NCI-H1694 (cell line): ENCODE results near the gene MAP2K1.

Source experiments
- DNase-seq: peaks from one replicate; lab custom pipeline; 2025; lab: John Stamatoyannopoulos, UW

The MAP2K1 gene

DNA sequence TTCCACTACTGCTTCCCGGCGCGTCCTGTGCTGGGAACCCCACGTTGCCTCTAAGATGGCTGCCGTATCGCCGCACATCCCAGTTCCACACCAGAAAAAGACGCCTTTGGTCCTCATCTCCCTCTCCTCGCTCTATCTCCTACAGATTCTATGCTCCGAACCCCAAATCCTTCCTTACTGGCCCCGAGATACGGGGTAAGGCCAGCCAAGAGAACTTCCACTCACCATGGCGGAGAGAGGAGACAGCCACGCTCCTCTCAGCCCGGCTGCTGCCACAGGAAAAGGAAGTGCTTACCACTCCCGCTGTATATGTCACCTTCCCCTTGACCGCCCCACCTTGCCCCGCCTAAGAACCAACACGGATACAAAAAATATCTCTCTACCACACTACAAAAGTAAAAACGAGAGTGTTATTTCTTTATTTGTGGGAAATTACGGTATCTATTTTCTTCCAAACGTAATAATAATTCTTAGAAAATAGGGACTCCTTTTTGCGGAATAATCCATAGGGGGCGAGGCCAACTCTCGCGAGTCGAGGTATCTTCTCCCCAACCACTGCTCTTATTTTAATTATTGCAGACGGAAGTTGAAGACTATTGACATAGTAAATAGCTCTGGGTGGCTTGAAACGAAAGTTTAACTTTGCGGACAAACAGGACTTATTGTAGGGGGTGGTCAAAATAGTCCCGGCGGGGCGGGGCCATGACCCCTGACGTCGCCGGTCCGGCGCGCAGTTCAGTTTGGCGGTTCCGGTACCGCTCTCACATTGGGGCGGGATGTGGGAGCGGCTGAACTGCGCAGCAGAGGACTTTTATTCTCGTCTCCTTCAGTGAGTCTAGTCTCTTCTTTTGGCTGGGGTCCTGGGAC is 118.1 kb downstream of the MAP2K1 start, which contains the start of the genes RPL4 and ZWILCH:
RPL4 (minus strand) TSS at position 293 of the 867 bp plus-strand sequence; CDS start at position 228, 65 bp downstream.
ZWILCH (plus strand) TSS at position 764 of the 867 bp plus-strand sequence; CDS start at position 777, 13 bp downstream.
- DNase-seq = peak; percentile 36

DNA sequence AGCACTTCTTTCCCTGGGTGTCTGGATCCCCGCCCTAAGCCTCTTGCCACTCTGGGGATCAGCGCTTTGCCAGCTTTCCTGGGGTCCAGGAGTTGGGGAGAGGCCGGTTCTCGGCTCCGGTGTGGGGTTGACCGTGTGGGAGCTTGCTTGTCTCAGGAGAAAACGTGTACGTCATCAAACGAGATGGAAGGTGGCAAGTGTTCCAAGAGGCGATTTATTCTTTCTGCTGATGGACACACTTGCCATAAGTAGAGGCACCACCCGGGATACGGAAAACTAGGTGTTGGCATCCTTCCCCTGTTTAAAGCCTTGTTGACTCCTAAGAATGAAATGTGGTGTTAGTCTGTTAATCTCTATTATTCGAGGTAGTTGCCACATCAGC is 118.7 kb downstream of the MAP2K1 start:
- DNase-seq = no peak

DNA sequence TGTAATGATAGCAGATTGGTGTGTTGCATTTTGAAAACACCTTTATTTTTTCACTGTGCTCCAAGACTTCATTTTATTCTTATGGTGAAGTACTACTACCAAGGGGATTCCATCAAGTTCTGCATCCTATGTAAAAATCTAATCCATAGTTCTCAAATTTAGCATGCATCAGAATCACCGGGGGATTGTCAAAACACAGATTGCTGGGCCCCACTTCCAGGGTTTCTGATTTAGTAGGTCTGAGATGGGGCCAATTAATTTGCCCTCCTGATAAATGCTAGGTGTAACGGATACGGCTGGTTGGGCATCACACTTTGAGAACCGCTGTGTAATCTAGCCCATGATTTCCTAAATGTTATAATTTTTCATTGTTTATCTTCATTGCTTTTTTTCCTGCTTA is 119.1 kb downstream of the MAP2K1 start:
- DNase-seq = no peak

DNA sequence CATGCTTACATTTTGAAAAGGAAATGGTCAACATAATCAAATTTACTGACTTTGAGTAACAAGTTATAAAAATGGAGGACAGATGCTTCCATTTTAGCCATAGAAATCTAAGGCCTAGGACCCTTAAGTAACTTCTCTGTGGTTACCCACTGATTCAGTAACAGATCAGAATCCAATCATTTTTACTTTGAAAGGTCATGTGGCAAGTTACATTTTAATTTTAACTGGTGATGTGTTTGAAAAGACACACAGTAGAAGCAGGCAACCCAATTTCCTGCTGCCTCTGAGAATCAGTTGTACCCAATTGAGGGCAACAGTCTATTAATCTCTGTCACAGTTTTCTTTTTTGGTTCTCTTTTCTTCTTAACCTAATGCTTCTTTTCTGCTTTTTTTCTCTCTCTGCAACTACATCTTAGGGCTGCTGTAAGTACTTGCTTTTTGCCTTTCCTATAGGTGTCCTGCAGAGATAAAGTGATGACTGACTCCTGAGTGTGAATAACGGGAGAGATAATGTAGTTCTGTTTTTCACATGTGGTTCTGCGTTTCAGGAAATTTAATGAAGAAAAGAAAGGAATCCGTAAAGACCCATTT is 121.7 kb downstream of the MAP2K1 start:
- no peak for DNase-seq

DNA sequence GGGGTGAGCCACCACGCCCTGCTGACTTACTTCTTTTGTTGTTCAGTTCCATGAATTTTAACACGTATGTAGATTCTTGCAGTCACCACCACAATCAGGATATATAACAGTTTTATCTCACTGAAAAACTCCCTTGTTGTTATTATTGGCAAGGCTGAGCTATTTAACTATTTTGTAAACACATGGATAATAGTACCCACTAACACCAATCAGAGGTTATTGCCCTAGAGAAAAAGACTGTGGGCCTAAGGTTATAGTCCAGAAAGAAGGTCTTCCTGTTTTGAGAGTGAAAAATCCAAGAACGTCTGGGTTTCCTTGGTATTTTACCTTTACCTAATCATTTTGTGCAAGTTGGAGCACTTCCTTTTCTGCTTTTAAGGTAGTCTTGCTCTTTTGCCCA is 127.9 kb downstream of the MAP2K1 start:
- no peak for DNase-seq

DNA sequence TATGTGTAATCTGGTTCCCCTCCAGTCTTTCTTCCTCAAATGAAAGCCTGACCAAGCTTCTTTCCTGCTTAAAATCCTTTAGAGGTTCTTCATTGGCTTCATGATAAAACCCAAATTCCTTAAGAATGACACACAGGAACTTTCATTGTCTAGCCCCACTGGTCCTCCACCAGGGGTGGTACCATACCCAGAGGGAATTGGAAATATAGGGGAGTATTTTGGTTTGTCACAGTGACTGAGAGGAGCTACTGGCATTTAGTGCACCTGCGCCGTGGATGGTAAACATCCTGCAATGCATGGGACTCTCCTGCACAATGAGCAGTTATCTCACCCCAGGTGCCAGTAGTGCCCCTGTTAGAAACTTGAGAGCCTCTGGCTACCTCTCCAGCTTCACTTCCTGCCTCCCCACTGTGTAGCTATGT is 129.2 kb downstream of the MAP2K1 start:
- DNase-seq = no peak

DNA sequence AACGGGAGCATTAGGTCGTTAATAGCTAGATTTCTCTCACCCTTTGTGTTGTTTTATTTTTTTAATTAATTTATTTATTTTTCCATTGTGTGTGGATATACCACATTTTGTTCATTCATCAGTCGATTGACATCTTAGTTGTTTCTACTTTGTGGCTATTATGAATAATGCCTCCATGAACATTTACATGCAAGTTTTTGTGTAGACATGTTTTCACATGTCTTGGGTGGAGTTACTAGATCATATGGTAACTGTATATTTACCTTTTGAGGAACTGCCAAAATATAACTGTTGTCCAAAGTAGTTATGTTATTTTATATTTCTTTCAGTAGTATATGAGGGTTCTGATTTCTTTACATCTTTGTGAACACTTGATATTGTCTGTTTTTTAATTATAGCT is 137.2 kb downstream of the MAP2K1 start:
- DNase-seq = no peak

DNA sequence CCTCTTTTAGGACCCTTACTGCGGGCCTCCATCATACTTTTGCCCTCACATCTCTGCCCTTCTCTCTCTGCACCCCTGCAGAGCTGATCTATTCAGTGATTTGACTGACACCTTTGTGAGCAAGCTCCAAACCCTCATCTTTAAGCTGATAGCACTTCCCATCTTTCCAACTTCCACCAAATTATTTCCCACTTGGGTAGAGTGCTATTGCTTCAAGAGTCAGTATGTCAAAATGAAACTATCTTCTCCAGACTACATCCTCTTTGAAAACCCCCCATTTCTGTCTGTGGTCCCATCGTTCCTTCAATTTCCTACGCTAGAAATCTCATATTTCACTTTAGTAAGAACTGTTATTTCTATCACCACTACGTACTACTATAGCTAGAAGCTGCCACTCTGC is 138.1 kb downstream of the MAP2K1 start:
- no peak for DNase-seq

DNA sequence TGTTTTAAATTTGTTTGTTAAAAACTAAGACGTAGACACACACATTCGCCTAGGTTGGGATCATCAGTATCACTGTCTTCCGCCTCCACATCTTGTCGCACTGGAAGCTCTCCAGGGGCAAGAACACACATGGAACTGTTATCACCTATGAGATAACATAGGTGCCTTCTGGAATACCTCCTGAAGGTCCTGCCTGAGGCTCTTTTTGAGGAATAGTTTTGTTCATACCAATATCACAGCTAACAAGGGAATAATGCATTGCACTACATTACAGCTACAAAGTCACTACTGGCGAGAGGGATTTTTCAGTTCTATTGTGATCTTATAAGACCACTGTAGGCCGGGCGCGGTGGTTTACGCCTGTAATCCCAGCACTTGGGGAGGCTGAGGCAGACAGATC is 148.3 kb downstream of the MAP2K1 start:
- no peak for DNase-seq
